Lower lobe of right lung (tissue), 2 donors: ENCODE data around the gene PSMG4. TPM values are rescaled to one million over a fixed set of nuclear protein-coding genes. Genes with fewer than 3 reads are reported as not detected.

ENCODE experiments used
- ATAC-seq, 2 donors: fragments of 200-7000 bp; cut with Tn5 transposase; one replicate each; pipeline ENCODE4 v1.9.1; 2020 to 2022; ENCODE audit warnings: mild to moderate bottlenecking in 2 of 2, moderate library complexity in 2 of 2
- DNase-seq: peaks from one replicate; pipeline ENCODE4 v3.0.0-alpha.2; 2020
- H3K27ac ChIP-seq: fragments of 200-600 bp; one replicate; pipeline ENCODE4 v1.8.0; 2022
- H3K27me3 ChIP-seq: fragments of 200-600 bp; one replicate; pipeline ENCODE4 v1.8.0; 2022; ENCODE audit warnings: low read depth
- H3K36me3 ChIP-seq: fragments of 200-600 bp; one replicate; pipeline ENCODE4 v1.8.0; 2022; ENCODE audit warnings: mild to moderate bottlenecking
- H3K4me1 ChIP-seq: fragments of 200-600 bp; one replicate; pipeline ENCODE4 v1.8.0; 2022
- H3K4me3 ChIP-seq: fragments of 200-600 bp; one replicate; pipeline ENCODE4 v1.8.0; 2022; ENCODE audit warnings: mild to moderate bottlenecking
- H3K9me3 ChIP-seq: fragments of 200-600 bp; one replicate; pipeline ENCODE4 v1.8.0; 2022
- CTCF ChIP-seq: fragments of 200-600 bp; IDR thresholded peaks from one replicate; pipeline ENCODE4 v1.8.0; 2022; ENCODE audit warnings: antibody characterized with exemption, mild to moderate bottlenecking
- intact Hi-C: fragments of 100-400 bp; cut with DNase I; formaldehyde crosslinking; loops from one replicate; pipeline ENCODE4 v1.11.0; 2022
- total RNA-seq: library from RNA; stranded (reverse); fragmentation: NEBNext Ultra II Directional; extraction: Animal tissue kit (Norgen Biotek cat#: 25700); gene quantifications from one replicate; pipeline ENCODE4 v1.2.1, GENCODE V29; 2021
- donor health status: DM: no; HTN: yes; CAD: no; lungs with severe emphysema.

PSMG4 gene
- total RNA-seq, 1 donor from 2014 or later, result 19.1 TPM

GRCh38 chr6:3268680-3269079, 9.9 kb downstream of the PSMG4 start:
- Histone ChIP-seq H3K36me3 (peaks cover 79% of the 10 kb centered on the region), H3K4me3 (no peak overlapping the region), H3K27ac (no peak overlapping the region), H3K27me3 (no peaks in the 10 kb centered on the region), H3K9me3 (no peaks in the 10 kb centered on the region), H3K4me1 (peaks cover 5% of the 10 kb centered on the region)
- ATAC-seq (no peak), DNase-seq (no peak)
- no peak for TF ChIP-seq CTCF
- intact Hi-C loops, result no loop called here

GRCh38 chr6:3269281-3269975, 10.7 kb downstream of the PSMG4 start:
- no peak for DNase-seq
- H3K36me3 ChIP-seq, result peaks cover 77% of the 10 kb centered on the region

GRCh38 chr6:3270258-3270657, 11.5 kb downstream of the PSMG4 start:
- Histone ChIP-seq H3K27ac (no peak overlapping the region), H3K4me3 (no peak overlapping the region), H3K9me3 (no peaks in the 10 kb centered on the region), H3K36me3 (peaks cover 69% of the 10 kb centered on the region), H3K27me3 (no peaks in the 10 kb centered on the region), H3K4me1 (peaks cover 5% of the 10 kb centered on the region)
- TF ChIP-seq CTCF, result no peak
- peak; percentile 70 for DNase-seq
- ATAC-seq, result peak; percentile 76 to 77
- intact Hi-C loops, result no loop called here

More at GRCh38 chr6:3269281-3269975, 10.7 kb downstream of the PSMG4 start:
- Histone ChIP-seq H3K4me1 (peaks cover 5% of the 10 kb centered on the region), H3K4me3 (no peak overlapping the region), H3K9me3 (no peaks in the 10 kb centered on the region), H3K27me3 (no peaks in the 10 kb centered on the region), H3K27ac (no peak overlapping the region)
- TF ChIP-seq CTCF, result no peak
- intact Hi-C loops, result no loop called here
- ATAC-seq, result no peak

- H3K27me3 ChIP-seq, result no peaks in the 10 kb centered on the region
- intact Hi-C loops, result no loop called here
- peaks cover 63% of the 10 kb centered on the region for H3K36me3 ChIP-seq
- ATAC-seq, result no peak
- no peak overlapping the region for H3K4me3 ChIP-seq
- DNase-seq, result no peak
- no peak for TF ChIP-seq CTCF
- H3K27ac ChIP-seq, result no peak overlapping the region
- H3K9me3 ChIP-seq, result no peaks in the 10 kb centered on the region
- H3K4me1 ChIP-seq, result peaks cover 5% of the 10 kb centered on the region
Measured at GRCh38 chr6:3271756-3272155, 13.0 kb downstream of the PSMG4 start.

GRCh38 chr6:3272911-3273547, 14.3 kb downstream of the PSMG4 start:
- Histone ChIP-seq H3K4me3 (no peak overlapping the region), H3K36me3 (peaks cover 56% of the 10 kb centered on the region), H3K27me3 (no peaks in the 10 kb centered on the region), H3K9me3 (no peaks in the 10 kb centered on the region), H3K4me1 (no peaks in the 10 kb centered on the region), H3K27ac (no peak overlapping the region)
- peak; percentile 37 for DNase-seq
- intact Hi-C loops, result no loop called here
- no peak for ATAC-seq
- TF ChIP-seq CTCF, result no peak
